ENCODE data around the gene SPATA13. TPM values are rescaled to one million over a fixed set of nuclear protein-coding genes. Genes with fewer than 3 reads are reported as not detected.

Gene SPATA13
- total and polyA plus RNA-seq, 2 experiments from 2014 or later: 12.4 to 19.4 TPM

GRCh38 chr13:24134231-24134630 is 26.3 kb upstream of the SPATA13 start:
- H3K9me2 ChIP-seq (replicated peaks; ENCODE audit: insufficient read depth): no peaks in the 10 kb centered on the region
- H3K4me2 ChIP-seq: no peak overlapping the region
- no peaks in the 10 kb centered on the region for H3K79me2 ChIP-seq
- 52% methylated on average over 7 of the region's 7 CpGs for WGBS (ENCODE audit: low lambda C conversion rate, missing lambda C conversion rate)
- H3K4me3 ChIP-seq: no peak overlapping the region
- H3K9me3 ChIP-seq (ENCODE audit: low read depth): no peaks in the 10 kb centered on the region
- TF ChIP-seq CTCF (IDR thresholded peaks at IDR 0.05; ENCODE audit: poor library complexity): no peak
- no peak for TF ChIP-seq EZH2phosphoT487 (IDR thresholded peaks at IDR 0.05; ENCODE audit: low read depth, severe bottlenecking, unreplicated experiment)
- no peak for TF ChIP-seq EZH2 (IDR thresholded peaks at IDR 0.05; ENCODE audit: borderline replicate concordance)
- H3K27me3 ChIP-seq: no peaks in the 10 kb centered on the region
- H3K27ac ChIP-seq: no peak overlapping the region
- H2AFZ ChIP-seq: no peak overlapping the region
- H3K36me3 ChIP-seq (replicated peaks; ENCODE audit: insufficient read depth, low read depth): no peaks in the 10 kb centered on the region
- peaks cover 14% of the 10 kb centered on the region for H3K4me1 ChIP-seq (ENCODE audit: insufficient read depth)
- no peaks in the 10 kb centered on the region for H4K20me1 ChIP-seq (ENCODE audit: insufficient read depth, poor library complexity, severe bottlenecking)
- DNase-seq (ENCODE audit: low spot score): no peak

GRCh38 chr13:24134757-24135156 is 25.8 kb upstream of the SPATA13 start:
- Histone ChIP-seq H3K36me3 (replicated peaks; ENCODE audit: insufficient read depth, low read depth) (no peaks in the 10 kb centered on the region), H3K9me2 (replicated peaks; ENCODE audit: insufficient read depth) (no peaks in the 10 kb centered on the region), H2AFZ (no peak overlapping the region), H3K4me3 (no peak overlapping the region), H3K79me2 (no peaks in the 10 kb centered on the region), H3K4me2 (no peak overlapping the region), H3K4me1 (ENCODE audit: insufficient read depth) (peaks cover 13% of the 10 kb centered on the region), H4K20me1 (ENCODE audit: insufficient read depth, poor library complexity, severe bottlenecking) (no peaks in the 10 kb centered on the region), H3K9me3 (ENCODE audit: low read depth) (no peaks in the 10 kb centered on the region), H3K27me3 (no peaks in the 10 kb centered on the region), H3K27ac (no peak overlapping the region)
- no peak for TF ChIP-seq CTCF (IDR thresholded peaks at IDR 0.05; ENCODE audit: poor library complexity)
- no peak for TF ChIP-seq EZH2 (IDR thresholded peaks at IDR 0.05; ENCODE audit: borderline replicate concordance)
- no peak for TF ChIP-seq EZH2phosphoT487 (IDR thresholded peaks at IDR 0.05; ENCODE audit: low read depth, severe bottlenecking, unreplicated experiment)
- WGBS (ENCODE audit: low lambda C conversion rate, missing lambda C conversion rate): 85% methylated on average over 6 of the region's 6 CpGs
- DNase-seq (ENCODE audit: low spot score): no peak

DNA sequence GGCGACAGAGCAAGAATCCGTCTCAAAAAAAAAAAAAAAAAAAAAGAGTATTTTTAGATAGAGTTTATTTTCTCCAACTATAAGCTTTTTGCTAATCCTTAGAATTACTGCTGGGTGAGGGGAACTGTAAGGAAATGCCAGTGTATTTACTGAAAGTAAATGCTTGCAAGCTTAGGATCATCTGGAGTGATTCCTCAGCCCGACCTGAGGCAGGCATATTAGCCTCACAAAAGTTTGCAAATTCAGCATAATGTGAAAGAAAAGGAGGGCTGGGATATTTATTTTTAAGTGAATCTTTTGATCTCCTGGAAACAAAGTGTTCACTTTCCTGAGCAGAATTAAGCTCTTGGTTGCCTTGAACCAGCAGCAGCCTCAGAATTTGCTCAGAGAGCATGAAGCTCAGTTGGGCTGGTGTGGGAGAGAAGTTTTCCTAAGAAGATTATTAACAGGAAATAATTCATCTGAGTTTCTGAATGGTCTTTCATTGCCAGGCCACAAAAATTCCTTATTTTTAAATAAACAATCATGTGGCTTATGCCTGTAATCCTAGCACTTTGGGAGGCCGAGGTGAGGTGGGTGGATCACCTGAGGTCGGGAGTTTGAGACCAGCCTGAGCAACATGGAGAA is 24.7 kb upstream of the SPATA13 start:
- H3K79me2 ChIP-seq: no peaks in the 10 kb centered on the region
- TF ChIP-seq EZH2phosphoT487 (IDR thresholded peaks at IDR 0.05; ENCODE audit: low read depth, severe bottlenecking, unreplicated experiment): no peak
- no peak for TF ChIP-seq EZH2 (IDR thresholded peaks at IDR 0.05; ENCODE audit: borderline replicate concordance)
- TF ChIP-seq CTCF (IDR thresholded peaks at IDR 0.05; ENCODE audit: poor library complexity): no peak
- H3K36me3 ChIP-seq (replicated peaks; ENCODE audit: insufficient read depth, low read depth): no peaks in the 10 kb centered on the region
- DNase-seq (ENCODE audit: low spot score): no peak
- no peaks in the 10 kb centered on the region for H3K27me3 ChIP-seq
- no peaks in the 10 kb centered on the region for H3K9me3 ChIP-seq (ENCODE audit: low read depth)
- H3K9me2 ChIP-seq (replicated peaks; ENCODE audit: insufficient read depth): no peaks in the 10 kb centered on the region
- no peaks in the 10 kb centered on the region for H4K20me1 ChIP-seq (ENCODE audit: insufficient read depth, poor library complexity, severe bottlenecking)
- no peak overlapping the region for H3K4me3 ChIP-seq
- H3K4me2 ChIP-seq: no peak overlapping the region
- 75% methylated on average over 5 of the region's 5 CpGs for WGBS (ENCODE audit: low lambda C conversion rate, missing lambda C conversion rate)
- no peak overlapping the region for H2AFZ ChIP-seq
- H3K27ac ChIP-seq: no peak overlapping the region
- peaks cover 4% of the 10 kb centered on the region for H3K4me1 ChIP-seq (ENCODE audit: insufficient read depth)
